Ishikawa (cell line): ENCODE measurements around the gene SLC7A14.

Experiments
- CEBPB ChIP-seq: IDR thresholded peaks from 2 replicates; pipeline ENCODE4 v1.6.1; 2012
- CREB1 ChIP-seq: IDR thresholded peaks from 2 replicates; pipeline ENCODE4 v1.6.1; 2012; ENCODE audit warnings: low read depth
- EGR1 ChIP-seq: IDR thresholded peaks from 2 replicates; pipeline ENCODE4 v1.6.1; 2012
- EP300 ChIP-seq: IDR thresholded peaks from 2 replicates; pipeline ENCODE4 v1.6.1; 2012; ENCODE audit warnings: borderline replicate concordance
- FOXM1 ChIP-seq: IDR thresholded peaks from 2 replicates; pipeline ENCODE4 v1.6.1; 2012; ENCODE audit warnings: low read depth, borderline replicate concordance
- MAX ChIP-seq: IDR thresholded peaks from 2 replicates; pipeline ENCODE4 v1.6.1; 2012
- NFIC ChIP-seq: IDR thresholded peaks from 2 replicates; pipeline ENCODE4 v1.6.1; 2012
- RAD21 ChIP-seq: IDR thresholded peaks from 2 replicates; pipeline ENCODE4 v1.6.1; 2012; ENCODE audit warnings: low read depth
- TAF1 ChIP-seq: IDR thresholded peaks from 2 replicates; pipeline ENCODE4 v1.6.1; 2012; ENCODE audit warnings: low read depth, mild to moderate bottlenecking
- TCF12 ChIP-seq: IDR thresholded peaks from 2 replicates; pipeline ENCODE4 v1.6.1; 2012; ENCODE audit warnings: low read depth
- TEAD4 ChIP-seq: IDR thresholded peaks from 2 replicates; pipeline ENCODE4 v1.6.1; 2012
- USF1 ChIP-seq: IDR thresholded peaks from 2 replicates; pipeline ENCODE4 v1.6.1; 2012
- YY1 ChIP-seq: IDR thresholded peaks from 2 replicates; pipeline ENCODE4 v1.6.1; 2012; ENCODE audit warnings: low read depth
- ZBTB7A ChIP-seq: IDR thresholded peaks from 2 replicates; pipeline ENCODE4 v1.6.1; 2012; ENCODE audit warnings: low read depth
- TF ChIP-seq, protein P1 (sequence below): IDR thresholded peaks from 2 replicates; pipeline ENCODE4 v1.6.1; 2012; ENCODE audit warnings: low read depth, mild to moderate bottlenecking

SLC7A14 gene

DNA sequence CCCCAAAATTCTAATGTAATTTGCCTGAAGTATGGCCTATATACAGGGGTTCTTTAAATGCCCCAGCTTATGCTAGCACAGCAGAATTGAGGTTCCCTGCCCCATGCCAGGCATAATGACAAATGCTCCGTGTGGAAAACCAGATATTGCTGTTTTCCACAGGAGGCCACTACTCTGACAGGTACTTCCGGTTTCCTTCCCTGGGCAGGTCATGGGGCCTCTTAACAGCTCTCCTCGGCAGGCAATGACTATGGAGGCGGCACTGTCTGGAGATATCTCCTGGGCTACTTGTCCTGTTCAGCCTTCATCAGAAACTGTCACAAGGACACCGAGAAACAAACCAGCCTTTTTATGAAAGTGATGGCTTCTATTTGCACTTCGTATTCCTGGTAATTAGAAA is 54.8 kb downstream of the SLC7A14 start:
- TF ChIP-seq EGR1: no peak
- TF ChIP-seq RAD21: no peak

DNA sequence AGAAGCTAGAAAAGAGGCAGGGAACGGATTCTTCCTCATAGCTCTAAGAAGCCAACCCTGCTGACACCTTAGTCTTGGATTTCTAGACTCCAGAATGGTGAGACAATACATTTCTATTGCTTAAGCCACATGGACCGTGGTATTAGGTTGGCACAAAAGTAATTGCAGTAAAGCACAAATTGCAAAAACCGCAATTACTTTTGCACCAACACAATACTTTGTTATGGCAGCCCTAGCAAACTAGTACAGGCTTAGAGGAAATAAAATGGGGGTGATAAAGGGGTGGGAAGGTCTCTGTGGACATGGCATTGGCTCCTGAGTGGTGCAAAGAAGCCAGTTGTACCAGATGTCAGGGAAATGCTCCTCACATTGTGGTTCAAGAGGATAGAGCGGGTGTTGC is 56.0 kb downstream of the SLC7A14 start:
- TF ChIP-seq ZBTB7A: no peak
- TF ChIP-seq EGR1: no peak
- TF ChIP-seq TEAD4: no peak
- TF ChIP-seq TCF12: no peak
- TF ChIP-seq YY1: no peak
- TF ChIP-seq NFIC: no peak
- no peak for TF ChIP-seq USF1
- TF ChIP-seq, protein P1, sequence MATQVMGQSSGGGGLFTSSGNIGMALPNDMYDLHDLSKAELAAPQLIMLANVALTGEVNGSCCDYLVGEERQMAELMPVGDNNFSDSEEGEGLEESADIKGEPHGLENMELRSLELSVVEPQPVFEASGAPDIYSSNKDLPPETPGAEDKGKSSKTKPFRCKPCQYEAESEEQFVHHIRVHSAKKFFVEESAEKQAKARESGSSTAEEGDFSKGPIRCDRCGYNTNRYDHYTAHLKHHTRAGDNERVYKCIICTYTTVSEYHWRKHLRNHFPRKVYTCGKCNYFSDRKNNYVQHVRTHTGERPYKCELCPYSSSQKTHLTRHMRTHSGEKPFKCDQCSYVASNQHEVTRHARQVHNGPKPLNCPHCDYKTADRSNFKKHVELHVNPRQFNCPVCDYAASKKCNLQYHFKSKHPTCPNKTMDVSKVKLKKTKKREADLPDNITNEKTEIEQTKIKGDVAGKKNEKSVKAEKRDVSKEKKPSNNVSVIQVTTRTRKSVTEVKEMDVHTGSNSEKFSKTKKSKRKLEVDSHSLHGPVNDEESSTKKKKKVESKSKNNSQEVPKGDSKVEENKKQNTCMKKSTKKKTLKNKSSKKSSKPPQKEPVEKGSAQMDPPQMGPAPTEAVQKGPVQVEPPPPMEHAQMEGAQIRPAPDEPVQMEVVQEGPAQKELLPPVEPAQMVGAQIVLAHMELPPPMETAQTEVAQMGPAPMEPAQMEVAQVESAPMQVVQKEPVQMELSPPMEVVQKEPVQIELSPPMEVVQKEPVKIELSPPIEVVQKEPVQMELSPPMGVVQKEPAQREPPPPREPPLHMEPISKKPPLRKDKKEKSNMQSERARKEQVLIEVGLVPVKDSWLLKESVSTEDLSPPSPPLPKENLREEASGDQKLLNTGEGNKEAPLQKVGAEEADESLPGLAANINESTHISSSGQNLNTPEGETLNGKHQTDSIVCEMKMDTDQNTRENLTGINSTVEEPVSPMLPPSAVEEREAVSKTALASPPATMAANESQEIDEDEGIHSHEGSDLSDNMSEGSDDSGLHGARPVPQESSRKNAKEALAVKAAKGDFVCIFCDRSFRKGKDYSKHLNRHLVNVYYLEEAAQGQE: no peak

- TF ChIP-seq ZBTB7A (no peak), CREB1 (no peak), MAX (no peak), EGR1 (no peak)
- TF ChIP-seq, protein P1: no peak
Measured at GRCh38 chr3:170529346-170529745, 56.5 kb downstream of the SLC7A14 start.

DNA sequence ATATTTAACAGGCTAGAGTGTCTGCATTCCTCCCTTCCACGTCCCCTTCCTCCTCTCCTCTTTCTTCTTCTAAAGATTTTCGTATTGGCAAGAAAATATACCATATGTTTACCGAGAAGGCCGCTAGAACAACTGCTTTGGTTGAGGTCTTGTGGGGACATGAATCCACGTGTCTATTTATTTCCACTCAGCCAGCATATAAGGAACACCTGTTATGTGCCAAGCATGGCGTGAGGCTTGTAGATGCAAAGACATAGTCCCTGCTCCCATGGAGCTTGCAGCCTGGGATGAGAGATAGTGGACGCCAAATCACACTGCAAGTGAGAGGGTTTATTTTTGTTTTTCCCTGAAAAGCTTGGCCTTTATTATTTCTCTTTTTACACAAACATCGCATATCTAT is 57.1 kb downstream of the SLC7A14 start:
- TF ChIP-seq EGR1 (no peak), FOXM1 (no peak), TEAD4 (no peak), ZBTB7A (no peak), CREB1 (no peak), MAX (no peak), TCF12 (no peak), USF1 (no peak), EP300 (no peak), NFIC (no peak), RAD21 (no peak), CEBPB (no peak), YY1 (no peak), TAF1 (no peak)
- TF ChIP-seq, protein P1: no peak

- TF ChIP-seq MAX: no peak
- TF ChIP-seq YY1: no peak
- no peak for TF ChIP-seq USF1
- no peak for TF ChIP-seq TAF1
- no peak for TF ChIP-seq RAD21
- TF ChIP-seq NFIC: peak; percentile 36; the same call in 1 of the 2 replicates
- no peak for TF ChIP-seq EP300
- TF ChIP-seq, protein P1: no peak
- TF ChIP-seq TEAD4: no peak
Measured at GRCh38 chr3:170524073-170524472, 61.8 kb downstream of the SLC7A14 start.
